ENCODE measurements around the gene G6PC2.
"Not testable (repeated sequence)": the region's sequence is repeated elsewhere in the genome, so short reads cannot be mapped to it uniquely, and the experiment has no call there.

DNA sequence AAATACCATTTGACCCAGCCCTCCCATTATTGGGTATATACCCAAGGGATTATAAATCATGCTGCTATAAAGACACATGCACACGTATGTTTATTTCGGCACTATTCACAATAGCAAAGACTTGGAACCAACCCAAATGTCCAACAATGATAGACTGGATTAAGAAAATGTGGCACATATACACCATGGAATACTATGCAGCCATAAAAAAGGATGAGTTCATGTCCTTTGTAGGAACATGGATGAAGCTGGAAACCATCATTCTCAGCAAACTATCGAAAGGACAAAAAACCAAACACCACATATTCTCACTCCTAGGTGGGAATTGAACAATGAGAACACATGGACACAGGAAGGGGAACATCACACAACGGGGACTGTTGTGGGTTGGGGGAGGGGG is 30.3 kb upstream of the G6PC2 start:
- TF ChIP-seq, protein P1, sequence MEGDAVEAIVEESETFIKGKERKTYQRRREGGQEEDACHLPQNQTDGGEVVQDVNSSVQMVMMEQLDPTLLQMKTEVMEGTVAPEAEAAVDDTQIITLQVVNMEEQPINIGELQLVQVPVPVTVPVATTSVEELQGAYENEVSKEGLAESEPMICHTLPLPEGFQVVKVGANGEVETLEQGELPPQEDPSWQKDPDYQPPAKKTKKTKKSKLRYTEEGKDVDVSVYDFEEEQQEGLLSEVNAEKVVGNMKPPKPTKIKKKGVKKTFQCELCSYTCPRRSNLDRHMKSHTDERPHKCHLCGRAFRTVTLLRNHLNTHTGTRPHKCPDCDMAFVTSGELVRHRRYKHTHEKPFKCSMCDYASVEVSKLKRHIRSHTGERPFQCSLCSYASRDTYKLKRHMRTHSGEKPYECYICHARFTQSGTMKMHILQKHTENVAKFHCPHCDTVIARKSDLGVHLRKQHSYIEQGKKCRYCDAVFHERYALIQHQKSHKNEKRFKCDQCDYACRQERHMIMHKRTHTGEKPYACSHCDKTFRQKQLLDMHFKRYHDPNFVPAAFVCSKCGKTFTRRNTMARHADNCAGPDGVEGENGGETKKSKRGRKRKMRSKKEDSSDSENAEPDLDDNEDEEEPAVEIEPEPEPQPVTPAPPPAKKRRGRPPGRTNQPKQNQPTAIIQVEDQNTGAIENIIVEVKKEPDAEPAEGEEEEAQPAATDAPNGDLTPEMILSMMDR (conservative IDR thresholded peaks at IDR 0.05; ENCODE audit: low read depth, low read length): not testable (repeated sequence)
- not testable (repeated sequence) for TF ChIP-seq EZH2 (IDR thresholded peaks at IDR 0.05; ENCODE audit: borderline replicate concordance, low read depth, low read length, poor library complexity, severe bottlenecking)
